ENCODE data around the gene FAM241B. TPM values are rescaled to one million over a fixed set of nuclear protein-coding genes. Genes with fewer than 3 reads are reported as not detected.

FAM241B gene
- total RNA-seq, 1 experiment from 2014 or later: 18.0 TPM

DNA sequence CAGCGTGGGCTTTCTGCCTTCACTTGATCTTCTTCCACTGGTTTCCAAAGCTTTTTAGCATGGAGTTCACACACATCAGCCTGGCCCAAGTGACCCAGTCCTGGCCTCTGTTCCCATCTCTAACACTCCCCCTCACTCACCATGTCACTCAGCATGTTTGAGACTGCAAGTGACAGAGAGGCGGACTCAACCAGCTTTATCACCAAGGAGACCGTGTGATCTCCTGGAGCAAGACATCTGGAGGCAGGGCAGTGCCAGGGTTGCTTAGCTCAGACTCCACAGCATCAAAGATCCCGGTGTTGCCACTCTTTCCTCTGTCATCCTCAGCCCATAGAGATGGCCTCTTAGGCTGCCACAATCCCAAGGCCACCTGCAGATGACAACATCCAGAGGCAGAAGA is 39.4 kb downstream of the FAM241B start (continued):
- TF ChIP-seq, protein P1, sequence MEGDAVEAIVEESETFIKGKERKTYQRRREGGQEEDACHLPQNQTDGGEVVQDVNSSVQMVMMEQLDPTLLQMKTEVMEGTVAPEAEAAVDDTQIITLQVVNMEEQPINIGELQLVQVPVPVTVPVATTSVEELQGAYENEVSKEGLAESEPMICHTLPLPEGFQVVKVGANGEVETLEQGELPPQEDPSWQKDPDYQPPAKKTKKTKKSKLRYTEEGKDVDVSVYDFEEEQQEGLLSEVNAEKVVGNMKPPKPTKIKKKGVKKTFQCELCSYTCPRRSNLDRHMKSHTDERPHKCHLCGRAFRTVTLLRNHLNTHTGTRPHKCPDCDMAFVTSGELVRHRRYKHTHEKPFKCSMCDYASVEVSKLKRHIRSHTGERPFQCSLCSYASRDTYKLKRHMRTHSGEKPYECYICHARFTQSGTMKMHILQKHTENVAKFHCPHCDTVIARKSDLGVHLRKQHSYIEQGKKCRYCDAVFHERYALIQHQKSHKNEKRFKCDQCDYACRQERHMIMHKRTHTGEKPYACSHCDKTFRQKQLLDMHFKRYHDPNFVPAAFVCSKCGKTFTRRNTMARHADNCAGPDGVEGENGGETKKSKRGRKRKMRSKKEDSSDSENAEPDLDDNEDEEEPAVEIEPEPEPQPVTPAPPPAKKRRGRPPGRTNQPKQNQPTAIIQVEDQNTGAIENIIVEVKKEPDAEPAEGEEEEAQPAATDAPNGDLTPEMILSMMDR (IDR thresholded peaks at IDR 0.05 in 2 of 3, conservative IDR thresholded peaks at IDR 0.05 in 1 of 3; ENCODE audit: borderline replicate concordance in 1 of 3, insufficient read depth in 1 of 3, low read depth in 2 of 3, low read length in 2 of 3): no peak
- TF ChIP-seq, protein P2, sequence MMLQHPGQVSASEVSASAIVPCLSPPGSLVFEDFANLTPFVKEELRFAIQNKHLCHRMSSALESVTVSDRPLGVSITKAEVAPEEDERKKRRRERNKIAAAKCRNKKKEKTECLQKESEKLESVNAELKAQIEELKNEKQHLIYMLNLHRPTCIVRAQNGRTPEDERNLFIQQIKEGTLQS (IDR thresholded peaks at IDR 0.05): no peak

GRCh38 chr10:69673521-69673920 is 43.5 kb downstream of the FAM241B start:
- Histone ChIP-seq H3K4me2 (ENCODE audit: low read length) (no peak overlapping the region), H3K36me3 (ENCODE audit: control insufficient read depth in 1 of 2, insufficient read depth in 2 of 2, low read length in 2 of 2) (no peaks in the 10 kb centered on the region), H3K4me1 (ENCODE audit: control insufficient read depth in 1 of 2, insufficient read depth in 2 of 2, low read length in 2 of 2) (no peaks in the 10 kb centered on the region), H3K9me3 (ENCODE audit: control insufficient read depth in 1 of 2, insufficient read depth in 1 of 2, low read depth in 1 of 2, low read length in 2 of 2) (no peaks in the 10 kb centered on the region), H3K4me3 (replicated peaks in 1 of 2; ENCODE audit: low read depth in 1 of 2, low read length in 2 of 2) (no peak overlapping the region), H2AFZ (ENCODE audit: low read depth, low read length, poor library complexity, severe bottlenecking) (no peak overlapping the region), H3K9me2 (ENCODE audit: insufficient read depth) (no peaks in the 10 kb centered on the region), H4K20me1 (ENCODE audit: insufficient read depth) (no peaks in the 10 kb centered on the region), H3K9ac (ENCODE audit: low read length) (no peak overlapping the region), H3K27me3 (ENCODE audit: insufficient read depth, low read length) (peaks cover 77% of the 10 kb centered on the region), H3K27ac (ENCODE audit: low read depth, low read length) (no peak overlapping the region), H3K79me2 (ENCODE audit: insufficient read depth, low read length) (no peaks in the 10 kb centered on the region)
- BruUV-seq (replicated peaks): no TSS peak
- ChIA-PET POLR2A (no interaction called here), RAD21 (ENCODE audit: low non-redundant PET in 1 of 2, low total read pairs in 2 of 2, uncharacterized antibody in 2 of 2, unreplicated experiment in 2 of 2) (no interaction called here), CTCF (interaction anchor here (0.9 to 1.5 kb wide), 3 partner anchors 22 to 43 kb away, joined by 3 to 6 read pairs (median 3); no protein-coding TSS in a partner anchor)
- intact Hi-C loops (cut with micrococcal nuclease): no loop called here
- no peak for TF ChIP-seq CEBPB (IDR thresholded peaks at IDR 0.05; ENCODE audit: low read depth)
- DNase-seq (ENCODE audit: low read depth, low spot score) (no peak), ATAC-seq (no peak)

DNA sequence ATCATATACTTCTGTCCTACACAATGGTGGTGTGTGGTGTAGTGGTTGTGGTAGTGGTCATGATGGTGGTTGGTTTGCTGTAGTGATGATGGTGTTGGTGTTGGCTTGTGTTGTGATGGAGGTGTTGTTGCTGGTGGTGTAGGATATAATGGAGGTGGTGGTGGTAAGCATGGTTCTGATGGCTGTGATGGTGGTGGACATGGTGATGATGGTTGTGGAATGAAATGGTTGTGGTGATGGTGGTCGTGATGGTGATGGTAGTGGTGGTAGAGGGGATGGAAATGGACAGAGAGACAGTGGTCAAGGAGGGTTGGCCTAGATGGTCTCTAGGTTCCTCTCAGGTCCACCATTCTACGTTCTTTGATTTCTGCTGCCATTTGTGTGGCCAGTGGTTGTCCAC is 44.7 kb downstream of the FAM241B start:
- H2AFZ ChIP-seq (ENCODE audit: low read depth, low read length, poor library complexity, severe bottlenecking): no peak overlapping the region
- H3K27ac ChIP-seq (ENCODE audit: low read depth, low read length): no peak overlapping the region
- H3K4me2 ChIP-seq (ENCODE audit: low read length): no peak overlapping the region
- no peaks in the 10 kb centered on the region for H3K36me3 ChIP-seq (ENCODE audit: control insufficient read depth in 1 of 2, insufficient read depth in 2 of 2, low read length in 2 of 2)
- RAD21 ChIA-PET (ENCODE audit: low non-redundant PET in 1 of 2, low total read pairs in 2 of 2, uncharacterized antibody in 2 of 2, unreplicated experiment in 2 of 2): no interaction called here
- DNase-seq (ENCODE audit: low read depth, low spot score) (no peak), ATAC-seq (no peak)
- BruUV-seq (replicated peaks): no TSS peak
- CTCF ChIA-PET: interaction anchor here (1.0 kb wide), 1 partner anchor 30 kb away, joined by 3 read pairs; no protein-coding TSS in a partner anchor
- POLR2A ChIA-PET: no interaction called here
- no peaks in the 10 kb centered on the region for H3K9me2 ChIP-seq (ENCODE audit: insufficient read depth)
- intact Hi-C loops (cut with micrococcal nuclease): no loop called here
- no peaks in the 10 kb centered on the region for H3K4me1 ChIP-seq (ENCODE audit: control insufficient read depth in 1 of 2, insufficient read depth in 2 of 2, low read length in 2 of 2)
- no peak overlapping the region for H3K4me3 ChIP-seq (replicated peaks in 1 of 2; ENCODE audit: low read depth in 1 of 2, low read length in 2 of 2)
- no peaks in the 10 kb centered on the region for H3K9me3 ChIP-seq (ENCODE audit: control insufficient read depth in 1 of 2, insufficient read depth in 1 of 2, low read depth in 1 of 2, low read length in 2 of 2)
- no peaks in the 10 kb centered on the region for H4K20me1 ChIP-seq (ENCODE audit: insufficient read depth)
- peaks cover 73% of the 10 kb centered on the region for H3K27me3 ChIP-seq (ENCODE audit: insufficient read depth, low read length)
- H3K79me2 ChIP-seq (ENCODE audit: insufficient read depth, low read length): no peaks in the 10 kb centered on the region
- no peak overlapping the region for H3K9ac ChIP-seq (ENCODE audit: low read length)
- TF ChIP-seq JUND (IDR thresholded peaks at IDR 0.05) (no peak), EGR1 (IDR thresholded peaks at IDR 0.05; ENCODE audit: low read depth) (no peak), YY1 (IDR thresholded peaks at IDR 0.05; ENCODE audit: extremely low read depth, insufficient replicate concordance, low read depth, low read length) (no peak), CEBPB (IDR thresholded peaks at IDR 0.05; ENCODE audit: low read depth) (no peak), SRF (IDR thresholded peaks at IDR 0.05; ENCODE audit: low read depth) (no peak), EZH2 (IDR thresholded peaks at IDR 0.05) (no peak), POLR2A (IDR thresholded peaks at IDR 0.05; ENCODE audit: borderline replicate concordance, extremely low read depth, insufficient read depth, insufficient read length) (no peak), POLR2AphosphoS5 (IDR thresholded peaks at IDR 0.05; ENCODE audit: low read depth, low read length) (no peak), TCF7L2 (IDR thresholded peaks at IDR 0.05; ENCODE audit: borderline replicate concordance, extremely low read depth, insufficient read depth, insufficient read length) (no peak), ZFX (IDR thresholded peaks at IDR 0.05) (no peak), SIN3A (IDR thresholded peaks at IDR 0.05; ENCODE audit: low read depth) (no peak)
- TF ChIP-seq, protein P2 (IDR thresholded peaks at IDR 0.05): no peak
- TF ChIP-seq, protein P3, sequence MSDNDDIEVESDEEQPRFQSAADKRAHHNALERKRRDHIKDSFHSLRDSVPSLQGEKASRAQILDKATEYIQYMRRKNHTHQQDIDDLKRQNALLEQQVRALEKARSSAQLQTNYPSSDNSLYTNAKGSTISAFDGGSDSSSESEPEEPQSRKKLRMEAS (IDR thresholded peaks at IDR 0.05): no peak
- TF ChIP-seq, protein P1 (IDR thresholded peaks at IDR 0.05 in 2 of 3, conservative IDR thresholded peaks at IDR 0.05 in 1 of 3; ENCODE audit: borderline replicate concordance in 1 of 3, insufficient read depth in 1 of 3, low read depth in 2 of 3, low read length in 2 of 3): no peak

Measured in HCT116 (cell line).